Stimulated activated CD8-positive, alpha-beta memory T cell treated with anti-CD3 and anti-CD28 coated beads, Interleukin-7, amount 100 ng/mL, for 48 hours (primary cell): ENCODE results near the gene RYR2.

Source experiments
- DNase-seq, 2 donors: peaks; one replicate each; pipeline ENCODE4 v3.0.0-alpha.2; 2020; ENCODE audit warnings: low read depth in 1 of 2; ENCODE audit errors: extremely low read depth in 1 of 2

The RYR2 gene

DNA sequence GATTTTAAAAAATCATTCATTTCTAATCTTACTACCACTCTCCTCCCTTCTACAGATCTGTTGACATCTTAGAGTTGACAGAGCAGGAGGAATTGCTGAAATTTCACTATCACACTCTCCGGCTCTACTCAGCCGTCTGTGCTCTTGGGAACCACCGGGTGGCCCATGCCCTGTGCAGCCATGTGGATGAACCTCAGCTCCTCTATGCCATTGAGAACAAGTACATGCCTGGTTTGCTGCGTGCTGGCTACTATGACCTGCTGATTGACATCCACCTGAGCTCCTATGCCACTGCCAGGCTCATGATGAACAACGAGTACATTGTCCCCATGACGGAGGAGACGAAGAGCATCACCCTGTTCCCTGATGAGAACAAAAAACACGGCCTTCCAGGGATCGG is 572.0 kb downstream of the RYR2 start:
- no peak for DNase-seq

DNA sequence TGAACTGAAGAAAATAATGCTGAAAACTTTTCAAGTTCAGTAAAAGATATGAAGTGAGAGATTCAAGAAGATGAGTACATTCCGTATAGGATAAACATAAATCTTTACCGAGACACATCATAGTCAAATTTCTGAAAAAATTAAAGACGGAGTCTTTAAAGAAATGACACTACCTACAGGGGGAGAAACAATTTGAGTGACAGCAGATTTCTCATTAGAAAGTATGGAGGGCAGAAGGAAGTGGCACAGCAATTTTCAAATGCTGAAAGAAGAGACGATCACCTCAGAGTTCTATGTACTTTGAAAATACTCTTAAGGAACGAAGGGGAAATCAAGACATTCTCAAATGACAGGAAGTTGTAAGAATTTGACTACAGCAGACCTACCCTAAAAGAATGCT is 577.6 kb downstream of the RYR2 start:
- DNase-seq, result no peak

DNA sequence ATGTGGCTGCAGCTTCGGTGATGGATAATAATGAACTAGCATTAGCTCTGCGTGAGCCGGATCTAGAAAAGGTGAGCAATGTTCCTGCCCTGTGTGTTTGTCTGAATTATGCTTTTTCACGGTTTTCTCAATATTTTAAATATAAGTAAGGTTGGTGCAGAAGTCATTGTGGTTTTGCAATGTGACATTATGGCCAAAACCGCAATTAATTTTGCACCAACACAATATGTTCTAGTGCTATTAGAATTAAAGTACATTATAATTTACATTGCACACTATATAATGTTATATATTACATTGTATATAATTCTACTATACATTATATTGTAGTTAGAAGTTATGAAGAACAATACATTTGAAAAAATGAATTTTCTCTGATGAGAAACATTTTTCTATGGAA is 592.9 kb downstream of the RYR2 start:
- no peak for DNase-seq

DNA sequence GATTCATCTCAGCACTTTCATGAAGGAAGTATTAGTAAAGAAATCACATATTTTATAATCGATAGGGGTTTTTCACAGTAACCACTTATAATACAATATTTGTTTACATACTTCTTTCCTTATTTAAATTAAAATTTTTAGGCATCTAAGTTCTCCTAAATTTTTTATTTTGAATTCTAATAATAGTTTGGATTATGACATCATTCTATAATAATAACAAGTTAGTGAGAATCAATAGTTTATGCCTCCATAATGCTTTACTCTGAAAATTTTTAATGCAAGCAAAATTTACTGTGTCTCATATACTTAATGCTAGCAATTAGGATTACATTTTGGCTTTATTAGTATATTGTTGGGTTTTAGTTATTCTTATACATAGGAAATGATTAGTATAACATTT is 596.6 kb downstream of the RYR2 start:
- DNase-seq, result no peak

DNA sequence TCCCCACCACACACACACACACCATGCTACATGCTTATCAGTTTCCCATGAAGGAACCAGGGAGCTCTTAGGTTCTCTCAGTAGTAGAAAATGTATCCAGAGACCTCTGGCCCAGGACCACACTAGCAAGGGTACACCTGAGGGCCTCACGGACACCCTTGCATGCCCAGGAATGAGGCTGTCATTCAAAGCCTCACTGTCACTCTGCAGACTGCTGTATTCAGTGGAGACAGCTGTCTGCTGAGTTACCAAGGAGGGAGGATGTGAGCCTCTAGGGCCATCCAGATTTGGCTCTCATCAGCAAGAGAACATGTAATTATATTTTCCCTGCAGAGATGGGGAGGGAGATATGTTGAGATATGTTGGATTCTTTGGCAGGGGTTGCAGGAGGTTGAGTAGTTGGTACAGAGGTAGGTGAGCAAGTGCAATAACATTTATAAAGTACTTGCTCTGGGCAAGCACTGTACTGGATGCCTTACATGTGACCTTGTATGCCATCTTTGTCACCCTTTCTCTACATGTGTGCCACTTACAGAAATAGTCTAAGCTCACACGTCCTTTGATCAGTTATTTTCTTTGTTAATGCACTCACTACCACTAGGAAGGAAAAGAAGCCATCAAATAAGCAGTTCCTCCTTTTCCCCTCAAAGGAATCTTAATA is 598.2 kb downstream of the RYR2 start:
- DNase-seq, result no peak

DNA sequence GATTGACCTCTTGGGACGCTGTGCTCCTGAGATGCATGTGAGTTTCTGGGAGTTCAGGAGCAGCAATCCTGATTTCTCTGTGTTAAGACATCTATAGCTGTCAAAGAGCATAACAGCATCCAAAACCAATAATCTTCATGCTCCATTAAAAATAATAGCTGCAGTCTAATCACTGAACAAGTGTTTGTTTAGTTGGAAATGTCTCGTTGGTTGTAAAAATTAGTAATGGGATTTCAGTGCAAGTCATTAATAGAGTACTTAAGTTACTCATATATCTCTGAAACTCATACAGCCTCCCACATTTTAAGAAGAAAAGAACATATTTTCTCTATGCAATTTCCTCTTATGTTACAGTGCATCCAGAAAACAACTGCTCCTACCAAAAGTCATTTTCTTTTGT is 599.0 kb downstream of the RYR2 start:
- DNase-seq, result no peak

DNA sequence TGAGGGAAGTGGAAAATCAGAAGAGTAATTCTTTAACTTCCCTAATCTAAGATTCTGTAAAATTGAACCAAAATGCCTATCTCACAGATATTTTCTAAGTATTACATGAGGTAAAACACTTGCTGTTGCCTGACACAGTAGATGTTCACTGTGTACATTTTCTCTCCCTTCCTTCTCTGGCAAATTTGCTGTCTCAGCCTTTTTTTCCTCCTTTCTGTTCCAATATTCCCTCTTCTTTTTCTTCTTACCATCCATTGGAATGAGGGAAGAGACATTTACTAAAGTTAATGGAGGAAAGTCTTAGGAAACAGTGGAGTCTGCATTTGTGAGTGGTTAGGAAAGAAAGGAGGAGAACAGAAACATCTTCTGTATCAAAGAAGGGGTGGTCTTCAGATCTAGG is 608.8 kb downstream of the RYR2 start:
- no peak for DNase-seq

DNA sequence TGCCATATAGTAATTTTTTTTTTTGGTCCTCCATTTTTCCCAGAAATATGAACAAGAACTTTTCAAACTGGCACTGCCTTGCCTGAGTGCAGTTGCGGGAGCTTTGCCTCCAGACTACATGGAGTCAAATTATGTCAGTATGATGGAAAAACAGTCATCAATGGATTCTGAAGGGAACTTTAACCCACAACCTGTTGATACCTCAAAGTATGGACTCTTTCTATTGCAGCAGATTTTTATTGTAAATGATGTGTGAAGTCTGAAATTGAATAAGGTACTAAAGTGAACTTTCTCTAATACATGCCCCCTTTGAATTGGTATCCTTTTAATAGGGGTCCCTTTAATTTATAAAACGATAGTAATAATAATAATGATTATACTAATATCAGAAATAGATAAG is 613.8 kb downstream of the RYR2 start:
- no peak for DNase-seq

DNA sequence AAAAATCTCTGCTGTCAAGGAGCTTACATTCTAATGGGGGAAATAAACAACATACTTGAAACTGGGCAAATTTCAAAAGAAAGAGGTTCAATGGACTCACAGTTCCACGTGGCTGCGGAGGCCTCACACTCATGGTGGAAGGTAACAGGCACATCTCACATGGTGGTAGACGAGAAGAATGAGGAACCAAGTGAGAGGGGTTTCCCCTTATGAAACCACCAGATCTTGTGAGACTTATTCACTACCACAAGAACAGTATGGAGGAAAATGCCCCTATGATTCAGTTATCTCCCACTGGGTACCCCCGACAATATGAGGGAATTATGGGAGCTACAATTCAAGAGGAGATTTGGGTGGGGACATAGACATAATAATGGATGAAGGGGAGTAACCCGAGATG is 622.4 kb downstream of the RYR2 start:
- no peak for DNase-seq

DNA sequence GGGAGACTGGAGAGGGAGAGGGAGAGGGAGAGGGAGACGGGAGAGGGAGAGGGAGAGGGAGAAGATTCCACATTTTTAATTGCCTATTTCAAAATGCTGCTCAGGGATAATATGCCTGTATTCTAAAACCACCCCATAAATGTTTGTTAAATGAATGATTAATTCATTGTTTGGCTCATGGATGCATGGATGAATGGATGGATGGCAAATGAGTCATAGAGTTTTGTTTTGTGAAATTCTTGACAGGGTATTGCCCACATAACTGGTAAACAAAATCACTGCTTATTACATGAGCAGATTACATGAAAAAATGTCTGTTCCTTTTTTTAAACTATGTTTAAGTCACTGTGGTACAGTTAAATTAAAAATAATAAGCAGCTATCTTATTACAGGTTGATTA is 628.3 kb downstream of the RYR2 start:
- no peak for DNase-seq

DNA sequence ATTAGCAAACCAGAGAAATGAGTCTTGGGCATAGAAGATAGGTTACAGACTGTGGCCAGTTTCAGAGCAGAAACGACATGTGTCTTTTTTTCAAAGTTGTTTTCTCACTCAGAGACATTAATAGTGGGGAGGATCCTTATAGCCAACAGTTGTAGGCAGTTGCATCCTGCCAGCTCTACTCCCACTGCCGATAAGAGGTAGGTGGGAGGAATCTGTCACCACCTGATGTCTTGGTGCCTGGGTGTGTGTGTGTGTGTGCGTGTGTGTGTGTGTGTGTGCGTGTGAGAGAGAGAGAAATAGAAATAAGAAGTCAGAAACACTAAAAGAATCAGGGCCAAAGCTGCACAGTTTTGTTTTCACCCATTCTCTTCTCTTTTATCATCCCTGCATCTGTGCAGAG is 629.3 kb downstream of the RYR2 start:
- DNase-seq, result no peak

DNA sequence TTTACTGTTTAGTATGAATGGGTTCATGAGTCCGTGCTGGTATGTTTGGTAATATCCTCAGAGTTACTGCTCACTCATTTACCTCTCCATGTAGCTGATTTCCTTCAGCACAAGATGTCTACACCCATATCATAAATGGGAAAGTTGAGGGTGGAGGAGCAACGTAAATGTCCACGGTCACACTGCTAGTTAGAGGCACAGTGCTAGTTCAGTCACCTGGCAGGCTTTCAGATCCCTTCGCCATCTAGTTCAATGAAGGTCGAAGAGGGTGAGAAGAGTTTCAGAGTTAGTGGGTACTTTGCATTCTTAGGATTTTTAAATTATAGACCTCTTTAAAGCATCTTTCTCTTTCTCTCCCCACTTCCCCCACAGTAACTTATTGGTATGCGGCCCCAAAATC is 630.0 kb downstream of the RYR2 start:
- no peak for DNase-seq

DNA sequence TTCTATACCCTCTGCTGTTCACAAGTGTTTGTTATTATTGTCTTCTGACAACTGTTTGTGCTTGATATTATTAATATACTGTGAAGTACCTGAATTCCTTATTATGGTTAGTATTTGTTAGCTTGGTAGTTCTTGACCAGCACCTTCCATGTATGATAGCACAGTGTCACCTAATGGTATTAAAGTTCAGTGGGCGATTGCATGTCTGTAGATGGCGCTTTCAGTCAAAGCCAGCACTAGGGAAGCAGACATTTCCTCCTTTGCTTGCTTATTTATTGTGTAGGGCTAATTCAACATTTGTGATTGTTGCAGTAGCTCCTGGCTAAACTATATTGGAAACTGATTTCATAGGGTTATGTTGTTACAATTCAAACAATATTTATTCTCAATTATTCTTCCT is 630.8 kb downstream of the RYR2 start:
- no peak for DNase-seq

DNA sequence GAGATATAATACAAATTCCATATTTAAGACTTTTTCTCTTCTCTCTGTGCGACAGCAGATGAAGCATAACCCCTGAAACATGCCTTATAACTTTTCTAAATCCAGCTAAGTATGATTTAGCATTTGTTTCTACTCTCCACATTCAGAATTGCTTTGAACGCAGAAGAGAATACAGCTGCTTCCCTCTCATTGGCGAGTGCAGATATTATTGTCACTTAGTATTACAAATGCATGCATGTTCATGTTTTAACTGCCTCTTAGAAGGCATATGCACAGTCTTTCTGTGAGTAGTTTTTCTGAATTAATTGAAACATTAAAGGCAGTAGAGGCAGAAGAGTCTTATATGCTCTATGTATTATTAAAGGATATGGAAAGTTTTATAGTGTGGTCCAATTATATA is 631.6 kb downstream of the RYR2 start:
- no peak for DNase-seq

DNA sequence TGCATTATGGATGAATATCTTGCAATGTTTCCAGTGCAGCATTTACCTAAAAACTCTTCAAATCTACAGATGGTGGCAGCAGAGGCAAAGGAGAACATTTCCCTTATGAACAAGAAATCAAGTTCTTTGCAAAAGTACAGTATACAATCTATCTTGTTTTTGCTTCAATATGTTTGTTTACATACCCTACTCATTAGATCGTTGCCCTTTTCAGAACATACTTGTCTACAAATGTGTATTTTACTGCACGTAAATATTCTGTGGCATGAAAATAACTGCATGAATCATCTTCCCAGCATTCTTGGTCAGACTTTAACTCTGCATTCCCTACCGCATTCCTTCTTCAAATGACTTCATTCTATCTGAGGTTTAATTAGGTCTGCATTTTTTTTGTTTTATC is 636.0 kb downstream of the RYR2 start:
- DNase-seq, result no peak

DNA sequence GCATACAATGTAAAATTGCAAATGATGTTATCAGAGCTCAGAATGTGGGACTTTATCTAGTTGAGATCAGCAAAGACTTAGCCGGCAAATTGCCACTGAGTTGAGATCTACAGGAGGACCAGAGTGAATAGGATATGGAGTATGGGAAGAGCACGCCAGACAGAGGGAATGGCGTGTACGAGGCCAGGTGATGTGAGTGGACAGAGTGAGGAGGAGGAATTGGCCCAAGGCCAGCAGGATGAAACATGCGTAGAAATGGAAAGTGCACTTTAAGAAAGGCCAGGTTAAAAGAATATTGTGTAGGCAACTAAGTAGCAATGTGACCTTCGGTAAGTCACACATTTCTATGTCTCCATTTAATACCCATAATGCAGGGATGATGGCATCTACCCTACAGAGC is 637.7 kb downstream of the RYR2 start:
- DNase-seq, result no peak

DNA sequence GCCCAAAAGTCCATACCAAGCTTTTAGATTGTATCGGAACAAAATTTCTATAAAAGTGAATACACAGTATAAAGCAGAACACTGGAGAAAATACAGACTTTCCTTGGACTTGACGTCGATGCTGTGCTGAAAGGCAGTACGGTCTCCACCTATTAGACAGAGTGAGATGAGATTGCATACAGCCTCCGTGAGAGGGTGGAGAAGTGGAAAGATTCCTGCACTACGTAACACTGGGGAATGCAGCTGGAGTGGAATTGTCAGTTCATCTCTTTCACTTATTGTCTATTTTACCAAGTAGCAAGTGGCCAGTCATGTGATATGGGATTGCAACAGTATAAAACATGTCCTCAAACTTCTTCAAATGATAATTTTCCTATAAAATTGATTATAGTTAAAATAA is 639.2 kb downstream of the RYR2 start:
- DNase-seq, result no peak

DNA sequence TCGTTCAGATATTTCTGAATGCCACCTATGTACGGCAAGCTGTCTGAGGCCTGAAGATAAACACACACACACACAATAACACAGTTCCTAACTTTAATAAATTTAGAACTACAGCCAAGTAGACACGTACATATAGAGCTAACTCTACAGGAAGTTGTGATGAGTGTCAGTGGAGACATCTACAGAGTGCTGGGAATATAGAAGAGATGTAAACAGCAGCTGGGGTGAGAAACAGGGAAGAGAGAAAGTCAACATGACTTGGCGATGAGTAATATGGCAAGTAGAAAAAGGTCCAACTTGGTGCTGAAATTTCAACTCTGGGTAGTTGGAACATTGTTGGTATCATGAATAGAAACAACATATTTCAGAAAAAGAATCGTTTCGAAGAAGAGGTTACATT is 642.3 kb downstream of the RYR2 start:
- no peak for DNase-seq

DNA sequence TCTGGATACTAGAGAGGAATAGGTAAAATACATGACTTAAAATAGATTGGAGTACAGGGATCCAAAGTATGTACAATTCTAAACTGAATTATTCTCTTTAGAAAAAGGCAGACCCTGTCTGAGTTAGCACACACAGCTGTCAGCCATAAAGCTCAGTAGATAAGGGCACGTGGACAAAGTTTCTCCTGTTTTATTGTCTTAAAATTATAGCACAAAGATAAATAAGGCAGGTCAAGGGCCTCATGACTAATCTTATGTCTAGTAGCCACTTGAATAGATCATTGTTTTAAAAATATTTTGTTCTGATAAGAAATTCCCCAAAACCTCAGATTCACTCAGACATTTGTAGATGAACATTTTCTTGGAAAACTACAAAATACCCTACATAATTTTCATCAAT is 643.6 kb downstream of the RYR2 start:
- DNase-seq, result no peak

DNA sequence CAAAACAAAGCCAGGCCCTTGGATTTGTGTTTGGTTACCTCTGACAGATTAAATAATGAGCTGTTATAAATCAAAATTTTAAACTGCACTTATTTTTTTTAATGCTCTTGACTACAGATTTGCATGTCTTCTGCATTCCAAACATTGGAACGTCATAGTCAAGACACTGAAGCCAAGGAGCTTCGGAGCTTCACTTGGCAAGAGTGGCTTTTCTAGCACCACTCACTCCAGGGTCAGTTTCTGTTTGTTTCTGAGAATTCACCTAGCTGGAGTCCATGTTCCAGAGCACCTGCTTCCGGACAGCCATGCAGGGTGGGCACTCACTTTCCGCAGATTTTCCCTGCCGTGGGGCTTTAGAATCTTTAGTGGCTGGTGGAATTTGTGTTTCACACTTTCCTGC is 645.8 kb downstream of the RYR2 start:
- DNase-seq, result no peak

DNA sequence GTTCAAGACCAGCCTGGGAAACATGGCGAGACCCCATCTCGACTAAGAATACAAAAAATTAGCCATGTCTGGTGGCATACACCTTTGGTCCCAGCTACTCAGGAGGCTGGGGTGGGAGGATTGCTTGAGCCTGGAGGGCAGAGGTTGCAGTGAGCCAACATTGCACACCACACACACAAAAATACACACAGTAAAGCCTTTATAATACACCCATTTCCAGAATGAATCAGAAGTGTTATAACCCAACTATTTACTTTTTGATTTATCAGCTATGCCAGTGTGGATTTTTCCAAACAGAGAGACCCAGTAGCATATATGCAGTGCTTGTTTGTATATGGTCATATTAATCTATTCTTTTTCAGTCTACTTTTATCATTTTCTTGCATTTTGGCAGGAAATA is 648.7 kb downstream of the RYR2 start:
- no peak for DNase-seq

DNA sequence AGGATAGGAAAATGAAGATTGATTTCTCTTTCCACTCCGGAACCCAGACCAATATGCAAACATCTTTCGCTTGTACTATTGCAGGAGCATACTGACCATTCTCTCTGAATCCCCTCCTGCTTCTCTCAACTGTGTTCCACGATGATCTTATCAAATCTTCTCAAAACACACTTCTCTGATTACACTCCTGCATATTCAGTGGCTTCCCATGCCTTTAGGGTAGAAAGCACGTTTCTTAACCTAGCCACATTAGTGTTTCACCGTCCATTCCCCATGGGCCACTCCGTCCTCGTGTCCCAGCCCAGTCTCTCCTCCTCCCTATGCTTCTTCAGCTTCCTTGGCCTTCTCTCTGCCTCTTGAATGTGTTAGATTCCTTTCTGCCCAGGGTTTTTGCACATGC is 650.3 kb downstream of the RYR2 start:
- DNase-seq, result no peak

DNA sequence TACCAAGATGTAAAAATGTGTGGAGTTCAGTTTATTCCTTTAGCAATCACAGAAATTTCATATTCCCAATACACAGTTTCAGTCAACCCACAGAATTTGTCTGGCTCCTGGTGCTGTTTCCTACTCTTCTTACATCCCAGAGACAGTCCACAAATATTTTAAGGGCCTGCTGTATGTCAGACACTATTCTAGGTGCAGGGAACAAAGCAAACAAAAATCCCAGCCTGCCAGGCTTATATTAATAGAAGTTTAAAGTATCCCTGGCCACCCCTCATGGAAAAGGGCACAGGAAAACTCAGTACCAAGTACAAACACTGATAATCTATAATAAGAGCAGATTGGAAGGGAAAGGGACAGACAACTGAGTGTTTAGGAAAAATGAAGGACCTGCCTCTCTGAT is 653.9 kb downstream of the RYR2 start:
- DNase-seq, result no peak

DNA sequence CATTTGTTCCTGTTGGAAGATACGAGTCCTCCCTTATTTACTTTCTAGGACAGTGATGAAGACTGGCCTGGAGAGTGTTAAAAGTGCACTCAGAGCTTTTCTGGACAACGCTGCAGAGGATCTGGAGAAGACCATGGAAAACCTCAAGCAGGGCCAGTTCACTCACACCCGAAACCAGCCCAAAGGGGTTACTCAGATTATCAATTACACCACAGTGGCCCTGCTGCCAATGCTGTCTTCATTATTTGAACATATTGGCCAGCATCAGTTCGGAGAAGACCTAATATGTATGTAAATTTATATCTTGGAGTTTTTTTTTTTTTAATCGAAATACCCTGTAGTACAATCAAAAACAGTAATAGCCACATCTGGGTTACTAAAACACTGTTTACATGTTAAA is 658.2 kb downstream of the RYR2 start:
- no peak for DNase-seq
